Prostate gland (tissue), 2 donors: Measurements from ENCODE around the gene MBD2. TPM values are rescaled to one million over a fixed set of nuclear protein-coding genes. Genes with fewer than 3 reads are reported as not detected.

Experiments used
- DNase-seq: peaks from one replicate; pipeline ENCODE4 v3.0.0-alpha.2; 2019; ENCODE audit warnings: low spot score
- H3K27ac ChIP-seq, 2 donors: fragments of 200-600 bp; sonication (generic); 2 replicates each; pipeline ENCODE4 v1.5.1; 2017 to 2019
- H3K27me3 ChIP-seq: fragments of 200-600 bp; sonication (generic); replicated peaks from 2 replicates; pipeline ENCODE4 v1.5.1; 2019; ENCODE audit not compliant: insufficient read depth
- H3K36me3 ChIP-seq, 2 donors: fragments of 200-600 bp; sonication (generic); 1 replicate in 1 of 2; 2 replicates in 1 of 2; pipeline versions ENCODE4 v1.5.1 to v1.8.1; 2017 to 2019
- H3K4me1 ChIP-seq: fragments of 200-600 bp; sonication (generic); replicated peaks from 2 replicates; pipeline ENCODE4 v1.5.1; 2019
- H3K4me3 ChIP-seq, 2 donors: fragments of 200-600 bp; sonication (generic); 2 replicates each; pipeline ENCODE4 v1.5.1; 2017 to 2019
- H3K9me3 ChIP-seq: fragments of 200-600 bp; sonication (generic); 2 replicates; pipeline ENCODE4 v1.5.1; 2017
- POLR2A ChIP-seq: fragments of 450-650 bp; IDR thresholded peaks from one replicate; pipeline ENCODE4 v1.6.1; 2016; ENCODE audit warnings: antibody characterized with exemption, mild to moderate bottlenecking
- POLR2AphosphoS5 ChIP-seq: sonication (generic); formaldehyde crosslinking; IDR thresholded peaks from one replicate; pipeline ENCODE4 v1.6.1; 2017; ENCODE audit warnings: antibody characterized with exemption
- WGBS: methylation state at CpG from one replicate; pipeline ENCODE4 v1.1.5; 2018; 5-methylcytosine and 5-hydroxymethylcytosine counted together
- intact Hi-C: fragments of 100-400 bp; cut with DNase I; formaldehyde crosslinking; loops from one replicate; pipeline ENCODE4 v1.14.2; 2022
- total RNA-seq, 2 donors: library from RNA; depleted of rRNA; stranded (reverse); fragments of >200 nt; gene quantifications; one replicate each; pipeline ENCODE4 v1.1.0, GENCODE V29; 2016
- TF ChIP-seq, protein P1 (sequence below), 4 experiments: fragments of 200-600 bp in 2 of 4; fragments of 450-650 bp in 2 of 4; sonication (generic) in 2 of 4; IDR thresholded peaks; 1 replicate in 3 of 4; 2 replicates in 1 of 4; pipeline ENCODE4 v1.5.1; 2016 to 2019; ENCODE audit warnings: antibody characterized with exemption in 4 of 4, mild to moderate bottlenecking in 2 of 4, moderate library complexity in 2 of 4

MBD2 gene
- total RNA-seq, 2 donors from 2014 or later: 33.3 to 50.3 TPM

DNA sequence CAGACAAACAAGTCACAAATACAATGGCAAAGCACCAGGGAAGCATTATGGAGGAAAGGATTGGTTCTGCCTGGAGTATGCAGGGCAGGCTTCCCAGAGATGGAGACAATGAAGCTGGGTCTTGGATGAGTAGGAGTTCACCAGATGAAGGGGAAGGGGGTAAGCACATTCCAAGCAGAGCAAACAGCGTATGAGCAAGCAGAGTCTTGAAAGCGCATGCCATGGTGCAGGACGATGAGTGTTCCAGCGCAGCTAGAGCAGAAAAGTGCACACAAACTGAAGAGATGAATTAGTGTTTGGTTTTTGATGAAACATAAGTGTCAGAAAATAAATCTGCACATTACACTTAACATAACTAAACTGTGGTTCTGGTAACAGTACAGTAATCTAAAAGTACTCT, 21.6 kb downstream of the MBD2 start:
- Histone ChIP-seq H3K4me1 (peaks cover 6% of the 10 kb centered on the region), H3K4me3 (no peak overlapping the region), H3K9me3 (no peaks in the 10 kb centered on the region), H3K27me3 (no peaks in the 10 kb centered on the region), H3K36me3 (peaks cover 0 to 2% of the 10 kb centered on the region in 2 donors), H3K27ac (no peak overlapping the region)
- intact Hi-C loops: no loop called here
- TF ChIP-seq, protein P1, sequence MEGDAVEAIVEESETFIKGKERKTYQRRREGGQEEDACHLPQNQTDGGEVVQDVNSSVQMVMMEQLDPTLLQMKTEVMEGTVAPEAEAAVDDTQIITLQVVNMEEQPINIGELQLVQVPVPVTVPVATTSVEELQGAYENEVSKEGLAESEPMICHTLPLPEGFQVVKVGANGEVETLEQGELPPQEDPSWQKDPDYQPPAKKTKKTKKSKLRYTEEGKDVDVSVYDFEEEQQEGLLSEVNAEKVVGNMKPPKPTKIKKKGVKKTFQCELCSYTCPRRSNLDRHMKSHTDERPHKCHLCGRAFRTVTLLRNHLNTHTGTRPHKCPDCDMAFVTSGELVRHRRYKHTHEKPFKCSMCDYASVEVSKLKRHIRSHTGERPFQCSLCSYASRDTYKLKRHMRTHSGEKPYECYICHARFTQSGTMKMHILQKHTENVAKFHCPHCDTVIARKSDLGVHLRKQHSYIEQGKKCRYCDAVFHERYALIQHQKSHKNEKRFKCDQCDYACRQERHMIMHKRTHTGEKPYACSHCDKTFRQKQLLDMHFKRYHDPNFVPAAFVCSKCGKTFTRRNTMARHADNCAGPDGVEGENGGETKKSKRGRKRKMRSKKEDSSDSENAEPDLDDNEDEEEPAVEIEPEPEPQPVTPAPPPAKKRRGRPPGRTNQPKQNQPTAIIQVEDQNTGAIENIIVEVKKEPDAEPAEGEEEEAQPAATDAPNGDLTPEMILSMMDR (IDR thresholded peaks at IDR 0.05): no peak
- no peak for TF ChIP-seq POLR2A
- no peak for DNase-seq
- WGBS: 87% methylated on average over 4 of the region's 4 CpGs

DNA sequence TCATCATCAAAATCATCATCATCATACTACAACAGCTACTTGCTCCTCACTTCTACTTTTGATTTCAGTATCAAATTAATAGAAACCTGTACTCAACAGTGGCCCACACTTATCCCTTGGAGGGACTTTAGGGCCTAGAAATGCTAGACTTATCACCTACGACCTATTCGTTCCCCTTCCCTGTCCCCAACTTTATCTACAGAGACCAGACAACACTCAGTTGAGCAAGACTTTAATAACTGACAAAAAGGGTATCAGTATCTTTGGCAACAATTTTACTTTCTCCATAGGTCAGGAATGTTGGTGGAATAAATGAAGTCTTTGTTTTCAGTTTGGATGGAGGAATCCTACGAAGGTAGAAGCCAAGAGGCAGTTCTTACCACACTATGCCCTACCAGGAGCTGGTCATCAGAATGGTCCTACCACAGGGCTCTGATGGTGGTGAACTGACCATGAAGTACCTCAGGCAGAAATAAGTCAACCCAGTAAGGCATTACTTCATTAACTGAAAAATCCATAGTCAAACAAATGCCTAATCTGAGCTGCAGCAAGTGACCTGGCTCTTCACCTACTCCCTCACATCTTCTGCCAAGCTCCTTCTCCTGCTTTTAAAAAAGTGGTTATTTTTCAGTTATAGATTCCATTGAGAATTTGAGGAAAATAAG, 26.6 kb downstream of the MBD2 start:
- intact Hi-C loops: no loop called here
- Histone ChIP-seq H3K36me3 (no peaks in the 10 kb centered on the region), H3K4me3 (no peak overlapping the region), H3K9me3 (no peaks in the 10 kb centered on the region), H3K4me1 (no peaks in the 10 kb centered on the region), H3K27ac (no peak overlapping the region), H3K27me3 (no peaks in the 10 kb centered on the region)
- TF ChIP-seq, protein P1 (IDR thresholded peaks at IDR 0.05): no peak
- no peak for TF ChIP-seq POLR2AphosphoS5
- TF ChIP-seq POLR2A: no peak
- no peak for DNase-seq
- WGBS: 97% methylated on average over 3 of the region's 3 CpGs

GRCh38 chr18:54193786-54194185, 30.7 kb downstream of the MBD2 start:
- no peaks in the 10 kb centered on the region for H3K27me3 ChIP-seq
- no peaks in the 10 kb centered on the region for H3K36me3 ChIP-seq
- no peaks in the 10 kb centered on the region for H3K4me1 ChIP-seq
- no peak overlapping the region for H3K27ac ChIP-seq
- no peak overlapping the region for H3K4me3 ChIP-seq
- TF ChIP-seq POLR2A (no peak), POLR2AphosphoS5 (no peak)
- TF ChIP-seq, protein P1 (IDR thresholded peaks at IDR 0.05): no peak
- intact Hi-C loops: no loop called here
- 89% methylated on average over 2 of the region's 2 CpGs for WGBS
- DNase-seq: no peak
- no peaks in the 10 kb centered on the region for H3K9me3 ChIP-seq

DNA sequence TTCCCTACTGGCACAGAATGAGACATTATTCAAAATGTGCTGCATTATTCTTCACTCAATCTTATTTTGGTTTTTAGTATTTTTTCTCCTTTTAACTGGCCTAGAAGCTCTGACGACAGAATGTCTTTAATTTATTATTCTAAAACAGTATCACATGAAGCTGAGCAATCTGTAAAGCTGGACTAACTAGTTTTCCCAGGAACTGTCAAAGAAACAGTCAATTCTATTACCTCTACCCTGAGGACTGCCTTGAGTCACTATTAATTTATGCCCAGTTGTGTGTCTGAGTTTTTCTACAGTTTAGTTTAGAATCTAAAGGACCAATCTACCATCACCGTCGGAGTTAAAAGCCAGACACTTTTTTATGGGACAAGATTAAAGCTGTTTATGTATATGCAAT, 31.6 kb downstream of the MBD2 start:
- TF ChIP-seq POLR2A (no peak), POLR2AphosphoS5 (peak; percentile 21)
- 37% methylated on average over 3 of the region's 3 CpGs for WGBS
- no peak for DNase-seq

DNA sequence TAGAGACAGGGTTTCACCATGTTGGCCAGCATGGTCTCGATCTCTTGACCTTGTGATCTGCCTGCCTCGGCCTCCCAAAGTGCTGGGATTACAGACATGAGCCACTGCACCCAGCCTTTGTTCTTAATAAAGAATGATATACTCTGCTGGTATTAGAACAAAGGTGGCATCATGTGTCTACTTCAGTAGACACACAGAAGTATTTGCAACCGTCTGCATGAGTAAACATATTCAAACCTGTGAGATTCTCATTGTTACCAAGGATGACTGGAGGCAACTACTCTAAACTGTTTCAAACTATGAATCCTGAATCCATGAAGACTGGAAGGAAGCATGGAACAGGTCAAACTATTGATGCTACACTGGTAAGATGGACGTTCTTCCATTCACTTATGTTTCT, 32.1 kb downstream of the MBD2 start:
- H3K27me3 ChIP-seq: no peaks in the 10 kb centered on the region
- WGBS: 67% methylated on average over 4 of the region's 4 CpGs
- TF ChIP-seq POLR2AphosphoS5 (no peak), POLR2A (no peak)
- TF ChIP-seq, protein P1 (IDR thresholded peaks at IDR 0.05): no peak

More for the DNA sequence above, 31.6 kb downstream of the MBD2 start:
- Histone ChIP-seq H3K4me3 (no peak overlapping the region), H3K36me3 (no peaks in the 10 kb centered on the region), H3K9me3 (no peaks in the 10 kb centered on the region), H3K27ac (peak overlapping the region in 1 of 2 donors; percentile 44), H3K27me3 (no peaks in the 10 kb centered on the region), H3K4me1 (no peaks in the 10 kb centered on the region)
- intact Hi-C loops: no loop called here

More for the DNA sequence above, 32.1 kb downstream of the MBD2 start:
- H3K4me3 ChIP-seq: no peak overlapping the region
- H3K27ac ChIP-seq: peak overlapping the region in 1 of 2 donors; percentile 44
- DNase-seq: no peak
- no peaks in the 10 kb centered on the region for H3K36me3 ChIP-seq
- intact Hi-C loops: no loop called here
- no peaks in the 10 kb centered on the region for H3K4me1 ChIP-seq
- no peaks in the 10 kb centered on the region for H3K9me3 ChIP-seq
